Smooth muscle cell of the coronary artery (primary cell): ENCODE measurements around the gene PARK7. TPM values are rescaled to one million over a fixed set of nuclear protein-coding genes. Genes with fewer than 3 reads are reported as not detected.

Experiments used
- total RNA-seq: library from RNA; depleted of rRNA; stranded (reverse); fragments of >200 nt; gene quantifications from 2 replicates; pipeline ENCODE4 v1.2.3, GENCODE V29; 2014; ENCODE audit warnings: low replicate concordance

The PARK7 gene
- 299 and 380 TPM in 2 replicates for total RNA-seq

DNA sequence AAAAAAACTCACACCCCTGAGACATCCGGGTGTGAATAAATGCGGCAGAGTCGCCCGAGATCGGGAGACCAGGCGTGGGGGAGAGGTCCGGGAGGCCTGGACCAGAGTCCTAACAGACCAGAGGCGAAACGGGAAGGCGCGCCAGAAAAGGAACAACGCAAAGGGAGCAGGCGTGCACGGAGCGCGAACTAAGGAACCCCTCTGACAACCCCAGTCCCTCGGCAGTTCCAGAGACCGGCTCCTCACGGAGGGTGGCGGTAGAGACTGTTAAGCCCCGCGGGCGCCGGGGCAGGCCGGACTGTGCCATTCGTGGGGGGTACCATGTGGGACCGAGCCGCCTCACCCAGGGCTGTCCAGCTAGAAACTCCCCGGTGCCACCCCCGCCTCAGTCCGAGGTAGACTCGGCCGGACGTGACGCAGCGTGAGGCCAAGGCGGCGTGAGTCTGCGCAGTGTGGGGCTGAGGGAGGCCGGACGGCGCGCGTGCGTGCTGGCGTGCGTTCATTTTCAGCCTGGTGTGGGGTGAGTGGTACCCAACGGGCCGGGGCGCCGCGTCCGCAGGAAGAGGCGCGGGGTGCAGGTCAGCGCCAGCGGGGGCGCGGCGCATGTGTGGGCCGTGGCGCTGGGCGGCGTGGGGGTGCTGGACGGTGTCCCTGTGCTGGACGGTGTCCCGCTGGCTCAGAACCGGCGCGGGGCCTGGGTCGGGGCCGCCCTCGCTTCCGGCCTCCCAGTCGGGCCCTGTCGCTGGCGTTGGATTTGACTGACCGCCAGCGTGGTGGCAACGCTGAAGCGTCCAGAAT lies at the start of gene PARK7:
Gene PARK7, plus strand, starts transcription at position 496 of the 798 bp plus-strand sequence. CDS start 1,075 bp downstream, outside the sequence.

DNA sequence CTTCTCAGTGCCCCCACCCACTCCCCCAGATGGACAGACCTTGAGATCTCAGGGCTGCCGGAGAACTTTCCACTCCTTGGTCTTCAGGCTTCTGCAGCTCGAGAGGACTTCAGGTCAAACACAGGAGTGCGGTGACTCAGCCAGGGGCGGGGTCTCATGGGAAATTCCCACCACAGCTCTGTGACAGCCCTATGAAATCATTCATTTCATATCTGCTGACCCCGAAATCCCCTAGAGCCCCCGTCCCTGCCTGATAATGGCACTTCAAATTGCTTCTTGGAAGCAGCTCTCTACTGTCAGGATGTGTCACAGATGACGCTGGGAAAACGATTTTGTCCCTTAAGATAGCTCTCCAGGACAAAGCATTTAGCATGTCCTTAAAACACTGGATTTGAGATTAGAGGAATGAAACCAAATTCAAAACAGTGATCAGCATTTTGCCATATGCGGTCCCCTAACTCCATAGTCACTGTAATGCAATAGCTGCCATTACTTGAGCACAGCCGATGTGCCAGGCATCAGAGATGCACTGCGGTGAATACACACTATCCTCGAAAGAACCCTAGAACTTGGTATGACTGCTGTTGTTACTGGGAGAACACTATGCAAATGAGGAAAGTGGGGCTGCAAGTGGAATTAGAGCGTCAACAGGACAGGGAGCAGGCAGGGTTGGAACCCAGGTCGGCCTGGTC lies 20.6 kb upstream of the PARK7 start, which contains the start of gene TNFRSF9:
Gene TNFRSF9, minus strand, starts transcription at position 95 of the 692 bp plus-strand sequence. CDS start 845 bp downstream, outside the sequence.

GRCh38 chr1:8026153-8026975 lies 64.9 kb downstream of the PARK7 start, which contains the start of gene ERRFI1:
ERRFI1 (minus strand) TSS chr1:8026309; CDS start chr1:8015619, 10,690 bp downstream.

Other genes starting within 250 kb of the PARK7 start
- 52.8 and 71.0 TPM in 2 replicates for gene VAMP3, start 190.4 kb upstream of the PARK7 start, total RNA-seq
- 2.0 and 4.4 TPM in 2 replicates for gene PER3, start 177.4 kb upstream of the PARK7 start, total RNA-seq
- not detected in 2 replicates for gene UTS2, start 108.6 kb upstream of the PARK7 start, total RNA-seq
- 1.2 TPM in 1 of 2 replicates, not detected in the other for gene TNFRSF9, start 20.9 kb upstream of the PARK7 start, total RNA-seq
- 14.9 and 17.5 TPM in 2 replicates for gene ERRFI1, start 64.6 kb downstream of the PARK7 start, total RNA-seq